ENCODE results near the gene FMR1NB.
A peak's percentile ranks its signal among the peaks of the same experiment; 100 is the strongest.

Gene FMR1NB

GRCh38 chrX:147981038-147981752 is at the start of gene FMR1NB:
Gene FMR1NB (plus strand): TSS chrX:147981337. CDS start chrX:147981403, 66 bp downstream.
- no peak for DNase-seq (ENCODE audit: low spot score)

- DNase-seq (ENCODE audit: low spot score) = no peak
These were observed 47.3 kb upstream of the FMR1NB start for GRCh38 chrX:147933815-147934214.

GRCh38 chrX:147935156-147935758 is 45.9 kb upstream of the FMR1NB start:
- DNase-seq (ENCODE audit: low spot score) = no peak

GRCh38 chrX:147945286-147945685 is 35.9 kb upstream of the FMR1NB start:
- DNase-seq (ENCODE audit: low spot score) = no peak

- no peak for DNase-seq (ENCODE audit: low spot score)
These were observed 32.6 kb upstream of the FMR1NB start for GRCh38 chrX:147948531-147948930.

- no peak for DNase-seq (ENCODE audit: low spot score)
These were observed 30.8 kb upstream of the FMR1NB start for GRCh38 chrX:147950352-147950751.

- DNase-seq (ENCODE audit: low spot score) = no peak
These were observed 27.2 kb upstream of the FMR1NB start for GRCh38 chrX:147953976-147954375.

GRCh38 chrX:147957291-147957690 is 23.8 kb upstream of the FMR1NB start:
- no peak for DNase-seq (ENCODE audit: low spot score)

- peak; percentile 41 for DNase-seq (ENCODE audit: low spot score)
These were observed 22.8 kb upstream of the FMR1NB start for GRCh38 chrX:147958291-147958690.

- DNase-seq (ENCODE audit: low spot score) = no peak
These were observed 20.4 kb upstream of the FMR1NB start for GRCh38 chrX:147960722-147961121.

GRCh38 chrX:147962476-147962875 is 18.7 kb upstream of the FMR1NB start:
- DNase-seq (ENCODE audit: low spot score) = no peak

GRCh38 chrX:147978931-147979330 is 2.2 kb upstream of the FMR1NB start:
- no peak for DNase-seq (ENCODE audit: low spot score)

GRCh38 chrX:148020329-148020728 is 39.2 kb downstream of the FMR1NB start:
- DNase-seq (ENCODE audit: low spot score) = no peak

- DNase-seq (ENCODE audit: low spot score) = no peak
These were observed 43.5 kb downstream of the FMR1NB start for GRCh38 chrX:148024425-148025148.

GRCh38 chrX:148035380-148035779 is 54.2 kb downstream of the FMR1NB start:
- no peak for DNase-seq (ENCODE audit: low spot score)

- no peak for DNase-seq (ENCODE audit: low spot score)
These were observed 55.9 kb downstream of the FMR1NB start for GRCh38 chrX:148037020-148037419.

- DNase-seq (ENCODE audit: low spot score) = no peak
These were observed 62.2 kb downstream of the FMR1NB start for GRCh38 chrX:148043271-148043855.

- no peak for DNase-seq (ENCODE audit: low spot score)
These were observed 66.1 kb downstream of the FMR1NB start for GRCh38 chrX:148047200-148047599.

GRCh38 chrX:148049441-148049840 is 68.3 kb downstream of the FMR1NB start:
- peak; percentile 18 for DNase-seq (ENCODE audit: low spot score)

GRCh38 chrX:148051973-148052372 is 70.8 kb downstream of the FMR1NB start:
- DNase-seq (ENCODE audit: low spot score) = no peak

- DNase-seq (ENCODE audit: low spot score) = no peak
These were observed 86.1 kb downstream of the FMR1NB start for GRCh38 chrX:148067285-148067684.

- no peak for DNase-seq (ENCODE audit: low spot score)
These were observed 88.8 kb downstream of the FMR1NB start for GRCh38 chrX:148069759-148070503.
